Stimulated activated CD4-positive, alpha-beta T cell treated with anti-CD3 and anti-CD28 coated beads, Interleukin-12 subunit alpha, Interleukin-12 subunit beta, amount 100 ng/mL, for 4 hours (primary cell): ENCODE measurements around the gene GALNT17.
"Not testable (repeated sequence)": the region's sequence is repeated elsewhere in the genome, so short reads cannot be mapped to it uniquely, and the experiment has no call there.

Experiments used
- DNase-seq: peaks from one replicate; pipeline ENCODE4 v3.0.0-alpha.2; 2020

Gene GALNT17

GRCh38 chr7:71643031-71643430 is 511.1 kb downstream of the GALNT17 start:
- DNase-seq: not testable (repeated sequence)

GRCh38 chr7:71645836-71646235 is 513.9 kb downstream of the GALNT17 start:
- no peak for DNase-seq

DNA sequence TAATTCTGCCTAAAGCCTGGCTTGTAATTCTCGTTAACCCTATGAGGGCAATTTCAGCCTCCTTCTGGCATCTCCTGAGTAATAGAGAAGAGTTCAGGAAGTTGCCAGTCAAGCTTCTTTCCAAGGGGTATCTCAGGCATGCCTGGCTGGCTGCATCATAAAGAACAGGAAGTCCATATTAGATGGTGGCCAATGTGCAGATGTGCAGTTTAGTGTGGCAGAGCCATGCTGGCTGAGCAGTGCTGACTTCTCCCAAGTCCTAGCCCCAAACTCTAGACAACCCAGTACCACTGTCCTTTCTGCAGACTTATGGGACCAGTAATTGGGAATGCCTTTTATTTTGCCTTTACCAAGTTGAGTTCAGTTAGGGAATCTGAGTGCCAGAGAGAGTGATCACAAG is 517.9 kb downstream of the GALNT17 start:
- no peak for DNase-seq

DNA sequence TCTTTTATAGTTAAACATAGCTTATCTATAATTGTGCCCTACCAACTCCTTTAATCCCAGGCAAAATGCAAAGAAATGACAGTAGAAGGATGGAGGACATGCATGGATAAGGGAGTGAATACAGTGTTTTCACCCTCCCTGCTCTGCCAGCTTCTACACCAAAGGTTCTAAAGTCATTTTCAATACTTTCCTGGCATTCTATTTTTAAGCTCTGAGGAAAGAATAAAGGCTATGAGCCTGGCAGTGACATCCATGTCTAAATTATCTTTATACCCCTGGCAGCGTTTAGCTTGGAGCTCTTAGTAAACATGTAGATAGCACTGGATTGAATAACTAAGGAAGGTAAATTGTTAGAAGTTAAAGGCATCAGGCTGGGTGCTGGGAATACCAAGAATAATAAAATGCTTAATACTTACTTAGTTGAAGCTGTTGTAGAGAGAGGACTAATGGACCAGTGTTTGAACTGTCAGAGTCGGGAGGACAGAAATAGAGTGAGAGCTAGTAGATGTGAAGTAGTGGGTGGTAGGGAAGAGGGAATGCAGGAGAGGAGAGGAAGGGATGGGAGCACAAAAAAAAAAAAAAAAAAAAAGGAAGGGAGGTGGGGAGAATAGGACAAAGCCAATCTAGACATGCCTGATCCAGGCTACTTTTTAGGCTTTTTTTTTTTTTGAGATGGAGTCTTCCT is 518.9 kb downstream of the GALNT17 start:
- DNase-seq: no peak

DNA sequence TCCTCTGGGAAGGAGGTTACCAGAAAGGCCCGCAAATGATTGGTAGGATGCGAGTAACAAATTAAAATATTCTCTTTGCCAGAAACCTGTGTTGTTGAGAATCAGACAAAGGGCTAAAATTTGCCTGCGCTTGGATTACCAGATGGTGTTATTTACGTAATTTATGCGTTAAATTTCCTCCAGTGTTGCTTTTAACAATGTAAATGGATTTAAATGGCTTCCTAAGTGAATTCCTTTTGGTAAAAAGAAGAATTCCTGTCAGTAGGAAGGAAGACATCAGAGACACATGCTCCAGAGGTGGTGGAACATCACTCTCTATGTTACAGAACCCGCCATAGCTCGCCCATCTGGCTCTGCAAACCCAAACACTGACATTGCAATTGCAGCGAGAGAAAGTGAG is 520.6 kb downstream of the GALNT17 start:
- DNase-seq: no peak

GRCh38 chr7:71657386-71657785 is 525.4 kb downstream of the GALNT17 start:
- DNase-seq: no peak

- DNase-seq: no peak
Measured at GRCh38 chr7:71659622-71660021, 527.7 kb downstream of the GALNT17 start.

DNA sequence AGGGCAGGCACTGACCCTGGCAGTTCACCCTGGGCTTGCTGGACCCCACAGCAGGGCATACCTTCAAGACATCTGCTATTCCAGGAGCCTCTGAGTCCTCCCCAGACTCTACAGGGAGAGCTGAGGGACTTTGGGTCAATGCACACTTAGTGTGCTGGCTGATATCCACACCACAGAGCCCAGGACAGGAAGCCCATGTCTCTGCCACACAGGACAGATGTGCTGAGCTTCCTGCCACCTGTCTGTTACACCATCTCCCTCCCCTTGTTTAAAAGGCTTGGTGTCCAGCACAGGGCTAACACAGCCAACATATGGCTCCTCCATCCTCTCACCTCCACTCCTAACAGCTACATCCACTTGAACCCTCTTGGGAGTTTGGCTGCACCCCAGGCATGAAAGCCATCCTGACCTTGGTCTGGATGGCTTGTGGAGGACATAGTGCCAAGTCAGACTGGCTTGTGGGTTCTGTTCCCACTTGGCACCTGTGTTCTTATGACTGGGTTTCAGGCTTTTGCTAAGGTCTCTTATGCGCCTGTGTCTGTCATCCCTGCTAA is 529.8 kb downstream of the GALNT17 start:
- no peak for DNase-seq

DNA sequence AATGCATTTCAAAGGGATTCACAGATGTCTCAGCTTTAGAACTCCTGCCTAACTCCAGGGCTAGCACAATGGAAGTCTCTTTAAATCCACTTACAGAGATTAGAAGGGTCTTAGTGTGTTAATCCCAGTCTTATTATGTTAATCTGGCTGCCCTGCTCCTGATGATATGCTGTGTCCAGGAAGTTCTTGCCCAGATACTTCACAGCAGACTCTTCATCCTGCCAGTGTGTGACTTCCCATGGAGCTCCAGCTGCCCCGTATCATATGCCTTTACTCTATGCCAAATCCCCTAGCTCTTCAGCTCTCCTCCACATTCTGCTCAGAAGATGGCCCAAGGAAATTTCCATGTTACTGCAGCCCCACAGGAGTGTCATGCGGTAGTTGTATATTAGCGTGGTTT is 533.8 kb downstream of the GALNT17 start:
- DNase-seq: no peak

- DNase-seq: no peak
Measured at GRCh38 chr7:71668572-71668971, 536.6 kb downstream of the GALNT17 start.

DNA sequence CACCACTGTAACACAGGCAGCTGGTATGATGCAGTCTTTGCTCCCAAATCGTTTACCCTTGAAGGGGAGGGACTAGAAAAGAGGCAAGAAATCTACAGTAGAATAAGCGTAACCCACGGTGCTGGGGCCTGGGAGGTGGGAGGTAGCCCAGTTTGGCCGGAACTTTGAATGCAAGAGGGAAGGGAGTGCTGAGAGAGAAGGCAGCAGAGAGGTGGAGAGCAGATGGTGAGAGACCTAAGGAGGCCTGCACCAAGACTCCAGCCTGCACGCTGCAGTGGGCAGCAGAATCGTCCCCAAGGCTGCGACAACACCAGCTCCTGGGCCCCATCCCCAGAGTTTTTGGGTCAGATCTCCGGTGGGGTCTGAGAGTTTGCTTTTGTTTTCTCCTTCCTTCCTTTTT is 547.5 kb downstream of the GALNT17 start:
- no peak for DNase-seq

- no peak for DNase-seq
Measured at GRCh38 chr7:71682181-71682580, 550.2 kb downstream of the GALNT17 start.

DNA sequence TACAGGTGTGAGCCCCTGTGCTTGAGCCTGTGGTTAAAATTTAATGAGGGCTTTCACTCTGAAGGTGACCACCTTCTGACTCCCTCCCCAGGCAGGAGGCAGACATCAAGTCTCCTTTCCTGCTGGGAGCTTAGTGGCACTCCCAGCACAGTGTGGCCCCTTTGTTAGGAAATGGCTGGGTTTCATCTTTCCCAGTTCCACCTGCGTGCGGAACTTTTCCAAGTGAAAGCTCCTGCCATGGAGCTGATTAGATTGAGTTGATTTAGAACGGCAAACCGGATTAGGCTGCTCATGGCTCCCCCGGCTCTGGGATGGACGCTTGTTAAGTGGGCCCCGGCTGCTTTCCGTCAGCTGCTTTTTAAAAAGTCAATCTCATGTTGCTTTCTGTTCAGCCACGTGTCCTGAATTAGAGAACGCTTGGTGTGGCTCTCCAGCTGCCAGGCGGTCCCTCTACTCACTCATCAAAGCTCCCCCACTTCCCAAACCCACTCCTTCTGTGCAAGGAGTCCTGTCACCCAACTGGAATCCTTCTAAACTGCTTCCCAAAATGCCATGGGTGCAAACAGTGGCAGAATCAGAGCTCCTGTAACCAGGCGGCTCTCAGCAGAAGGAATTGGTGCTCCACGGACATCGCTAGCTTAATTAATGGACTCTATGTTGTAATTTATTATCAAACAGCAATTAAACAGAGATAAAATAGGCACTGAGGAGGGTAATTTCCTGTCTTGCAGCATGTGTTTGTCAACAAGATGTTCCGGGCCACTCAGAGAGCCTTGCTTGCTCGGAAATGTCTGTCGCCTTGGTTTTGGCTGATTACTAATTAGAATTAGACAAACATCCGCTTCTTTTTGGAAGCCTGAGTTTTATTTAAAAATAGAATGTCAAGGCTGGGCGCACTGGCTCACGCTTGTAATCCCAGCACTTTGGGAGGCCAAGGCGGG is 551.2 kb downstream of the GALNT17 start:
- DNase-seq: no peak

DNA sequence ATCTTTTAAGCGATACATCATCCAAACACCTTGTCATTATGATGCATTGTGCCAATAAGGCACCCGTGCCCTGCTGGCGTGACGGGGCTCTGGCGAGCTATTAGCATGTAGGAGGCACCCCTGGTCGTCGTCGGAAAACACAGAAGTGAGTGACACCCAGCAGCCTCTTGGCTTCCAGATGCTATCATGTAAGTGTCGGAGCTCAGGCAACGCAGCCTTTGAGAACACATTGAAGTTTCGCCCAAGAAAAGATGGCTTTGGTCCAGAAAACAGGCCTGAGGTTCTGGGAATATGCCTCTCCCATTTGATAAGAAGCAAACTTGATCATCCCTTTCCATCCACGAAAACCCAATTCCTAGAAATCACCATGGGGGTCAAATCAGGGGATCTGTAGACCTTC is 555.3 kb downstream of the GALNT17 start:
- DNase-seq: no peak

DNA sequence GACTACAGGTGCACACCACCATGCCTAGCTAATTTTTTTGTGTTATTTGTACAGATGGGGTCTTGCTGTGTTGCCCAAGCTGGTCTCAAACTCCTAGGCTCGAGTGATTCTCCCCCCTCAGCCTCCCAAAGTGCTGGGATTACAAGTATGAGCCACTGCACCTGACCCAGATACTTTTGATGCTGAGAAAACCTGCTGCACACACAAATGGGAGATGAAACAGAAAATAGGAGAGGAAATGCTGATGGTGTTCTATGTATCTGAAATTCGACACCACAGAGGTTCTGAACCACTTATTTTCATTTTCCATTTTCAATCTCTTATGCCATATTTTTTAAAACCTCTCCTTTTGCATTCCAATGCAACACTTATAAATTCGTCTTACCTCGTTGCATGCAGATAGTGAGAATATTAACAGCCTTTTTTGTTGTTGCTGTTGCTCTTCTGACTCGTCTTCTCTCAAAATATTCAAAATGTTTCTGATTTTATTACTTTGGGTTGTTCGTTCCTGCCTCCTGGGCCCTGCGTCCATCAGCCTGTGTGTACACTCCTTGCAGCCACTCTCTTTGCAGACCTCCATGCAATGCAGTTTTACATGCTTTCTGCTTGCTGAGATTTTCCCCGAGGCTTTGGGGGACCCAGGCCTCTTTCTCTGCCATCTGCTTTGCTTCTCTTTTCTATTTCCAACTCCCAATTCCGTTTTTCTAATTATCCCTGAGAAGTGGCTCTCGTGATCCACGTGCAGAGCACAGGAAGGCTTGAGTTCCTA is 556.1 kb downstream of the GALNT17 start:
- no peak for DNase-seq

DNA sequence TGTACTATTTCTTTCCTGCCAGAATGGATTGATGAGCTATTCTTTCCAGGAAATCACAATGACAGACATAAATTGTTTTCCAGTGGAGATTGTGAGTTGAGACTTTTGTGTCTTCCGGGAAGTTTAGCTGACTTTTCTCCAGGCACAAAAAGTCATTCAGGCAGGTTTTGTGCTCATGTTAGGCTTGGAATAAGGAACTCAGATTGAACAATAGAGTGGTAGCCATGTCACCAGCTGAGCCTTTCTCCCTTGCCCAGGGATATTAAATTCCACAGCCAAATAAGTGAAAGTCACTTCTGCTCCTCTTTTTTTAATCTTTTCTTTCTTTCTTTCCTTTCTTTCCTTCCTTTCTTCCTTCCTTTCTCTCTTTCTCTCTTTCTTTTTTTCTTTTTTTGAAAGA is 559.6 kb downstream of the GALNT17 start:
- no peak for DNase-seq

DNA sequence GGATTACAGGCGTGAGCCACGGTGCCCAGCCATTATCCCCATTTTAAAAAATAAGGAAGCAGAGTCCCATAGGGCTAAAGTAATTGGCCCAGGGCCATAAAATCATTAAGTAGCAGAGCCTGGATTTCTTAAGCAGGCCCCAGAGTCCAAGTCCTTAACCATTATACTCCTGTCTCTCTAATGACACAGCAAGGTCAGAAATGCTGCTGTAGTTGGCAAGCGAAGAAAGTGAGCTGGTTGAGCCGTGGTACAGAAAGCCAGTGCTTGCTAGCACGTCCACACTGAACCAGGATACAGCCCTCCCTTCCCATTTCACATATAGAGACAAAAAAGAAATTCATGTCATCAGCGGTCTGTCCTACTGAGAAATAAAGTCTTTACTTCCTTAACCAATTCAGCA is 562.7 kb downstream of the GALNT17 start:
- DNase-seq: no peak

- DNase-seq: no peak
Measured at GRCh38 chr7:71695186-71695585, 563.2 kb downstream of the GALNT17 start.

GRCh38 chr7:71696511-71696910 is 564.6 kb downstream of the GALNT17 start:
- DNase-seq: no peak

DNA sequence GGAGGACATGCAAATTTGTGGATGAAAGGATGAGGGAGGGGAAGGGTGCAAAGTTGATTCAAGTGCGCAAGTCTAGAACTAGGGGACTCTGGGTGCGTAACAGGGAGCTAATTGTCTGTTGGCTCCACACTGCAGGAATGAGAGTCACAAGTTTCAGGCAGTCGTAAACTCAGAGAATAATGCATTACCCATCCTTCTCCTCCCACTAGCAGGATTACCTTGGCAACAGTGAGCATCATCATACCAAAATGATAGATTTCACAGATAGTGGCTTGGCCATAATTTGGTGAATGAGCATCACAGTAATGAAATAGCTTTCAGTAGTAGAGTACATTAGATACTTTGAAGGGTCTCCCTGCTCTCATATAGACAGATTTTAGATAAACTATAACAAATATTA is 565.5 kb downstream of the GALNT17 start:
- no peak for DNase-seq

- DNase-seq: no peak
Measured at GRCh38 chr7:71705217-71705616, 573.3 kb downstream of the GALNT17 start.

DNA sequence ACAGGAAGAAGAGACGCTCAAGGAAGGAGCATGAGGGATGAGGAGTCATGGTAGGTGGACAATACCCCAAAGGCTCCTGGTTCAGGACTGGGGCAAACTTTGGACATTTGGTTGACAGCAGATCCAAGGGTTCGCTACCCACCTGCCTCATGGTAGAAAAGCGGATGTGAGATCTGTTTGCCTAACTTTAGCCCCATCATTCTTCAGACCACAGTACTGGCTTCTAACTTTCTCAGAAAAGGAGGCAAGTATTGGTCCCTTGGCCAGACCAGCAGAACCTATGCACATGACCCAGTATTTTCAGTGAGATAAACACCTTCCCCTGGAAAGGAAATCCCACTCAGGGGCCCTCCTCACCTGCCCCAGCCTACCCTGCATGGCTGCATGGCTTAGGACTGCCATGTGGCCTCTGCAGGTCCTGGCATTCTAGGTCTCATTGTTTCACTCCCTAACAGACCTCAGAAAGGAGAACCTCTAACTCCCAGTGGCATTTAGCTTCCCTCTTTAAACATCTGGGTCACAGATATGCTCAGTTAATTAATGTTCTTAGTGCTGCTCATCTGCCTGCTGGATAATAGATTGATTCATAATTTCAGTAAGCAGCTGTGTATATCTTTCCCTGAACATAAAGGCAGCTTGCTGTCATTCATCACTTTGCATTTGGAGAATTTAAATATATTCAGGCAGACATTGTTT is 574.1 kb downstream of the GALNT17 start:
- DNase-seq: no peak

GRCh38 chr7:71706597-71706975 is 574.6 kb downstream of the GALNT17 start:
- no peak for DNase-seq
